Measurements from ENCODE around the gene PSME3IP1.
"Not testable (repeated sequence)": the region's sequence is repeated elsewhere in the genome, so short reads cannot be mapped to it uniquely, and the experiment has no call there.

PSME3IP1 gene

DNA sequence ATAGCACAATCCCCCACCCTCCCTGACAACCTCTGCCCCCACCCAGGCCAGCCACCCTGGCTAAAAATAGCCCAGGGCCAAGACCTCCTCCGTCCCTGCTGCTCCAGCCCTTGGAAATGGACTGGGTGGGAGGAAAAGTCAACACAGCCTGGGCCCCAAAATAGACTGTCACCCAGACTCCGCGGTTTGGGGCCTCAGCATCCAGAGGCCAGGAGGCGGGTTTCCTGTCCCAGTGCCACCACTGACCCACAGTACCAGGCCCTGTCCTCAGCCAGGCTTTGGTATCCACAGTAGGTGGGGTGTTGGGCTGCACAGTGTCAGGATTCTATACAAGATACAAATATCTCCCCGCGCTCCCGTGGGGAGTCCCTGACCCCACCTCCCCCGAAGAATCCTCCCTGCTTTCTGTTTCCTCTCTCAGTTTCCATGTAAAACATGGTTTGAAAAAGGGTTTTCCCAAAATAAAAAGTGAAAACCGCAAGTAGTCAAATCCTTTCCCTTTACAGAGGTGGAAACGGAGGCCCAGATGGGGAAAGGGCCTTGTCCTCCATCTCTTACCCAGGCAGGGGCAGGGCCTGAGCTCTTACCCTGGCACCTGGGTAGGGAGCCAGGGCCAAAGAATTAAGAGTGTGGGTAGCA is 73.3 kb downstream of the PSME3IP1 start:
- Histone ChIP-seq H3K4me3 (ENCODE audit: low read length) (no peak overlapping the region), H3K9me3 (ENCODE audit: insufficient read depth, low read depth, low read length) (no peaks in the 10 kb centered on the region), H3K36me3 (ENCODE audit: insufficient read depth, low read depth, low read length) (no peaks in the 10 kb centered on the region), H3K27me3 (ENCODE audit: insufficient read depth, low read length) (no peaks in the 10 kb centered on the region), H3K27ac (ENCODE audit: low read length) (no peak overlapping the region), H3K9ac (ENCODE audit: low read depth, low read length) (no peak overlapping the region), H3K4me1 (ENCODE audit: insufficient read depth, low read length) (no peaks in the 10 kb centered on the region; the same call in 1 of the 2 replicates)

- Histone ChIP-seq H3K27ac (ENCODE audit: low read length) (no peak overlapping the region), H3K4me3 (ENCODE audit: low read length) (no peak overlapping the region), H3K4me1 (ENCODE audit: insufficient read depth, low read length) (no peaks in the 10 kb centered on the region; the same call in 1 of the 2 replicates), H3K36me3 (ENCODE audit: insufficient read depth, low read depth, low read length) (no peaks in the 10 kb centered on the region), H3K9me3 (ENCODE audit: insufficient read depth, low read depth, low read length) (no peaks in the 10 kb centered on the region), H3K27me3 (ENCODE audit: insufficient read depth, low read length) (no peaks in the 10 kb centered on the region), H3K9ac (ENCODE audit: low read depth, low read length) (no peak overlapping the region)
Measured at GRCh38 chr16:57111420-57111819, 74.4 kb downstream of the PSME3IP1 start.

DNA sequence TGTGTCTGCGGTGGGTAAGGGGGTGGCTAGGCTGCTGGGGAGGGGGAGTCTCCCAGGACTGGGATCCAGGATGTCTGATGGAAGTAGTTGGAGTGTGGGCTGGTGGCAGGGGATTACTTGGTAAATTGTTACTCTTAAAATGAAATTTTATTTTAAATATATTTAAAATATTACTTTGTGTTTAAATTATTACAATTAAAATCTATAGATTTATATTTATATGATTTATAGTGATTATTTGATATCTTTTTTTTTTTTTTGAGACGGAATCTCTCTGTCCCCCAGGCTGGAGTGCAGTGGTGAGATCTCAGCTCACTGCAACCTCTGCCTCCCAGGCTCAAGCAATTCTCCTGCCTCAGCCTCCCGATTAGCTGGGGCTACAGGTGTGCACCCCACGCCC is 74.9 kb downstream of the PSME3IP1 start:
- Histone ChIP-seq H3K27me3 (ENCODE audit: insufficient read depth, low read length) (no peaks in the 10 kb centered on the region), H3K4me3 (ENCODE audit: low read length) (no peak overlapping the region), H3K9me3 (ENCODE audit: insufficient read depth, low read depth, low read length) (no peaks in the 10 kb centered on the region), H3K36me3 (ENCODE audit: insufficient read depth, low read depth, low read length) (no peaks in the 10 kb centered on the region), H3K27ac (ENCODE audit: low read length) (no peak overlapping the region), H3K9ac (ENCODE audit: low read depth, low read length) (no peak overlapping the region), H3K4me1 (ENCODE audit: insufficient read depth, low read length) (no peaks in the 10 kb centered on the region; the same call in 1 of the 2 replicates)

DNA sequence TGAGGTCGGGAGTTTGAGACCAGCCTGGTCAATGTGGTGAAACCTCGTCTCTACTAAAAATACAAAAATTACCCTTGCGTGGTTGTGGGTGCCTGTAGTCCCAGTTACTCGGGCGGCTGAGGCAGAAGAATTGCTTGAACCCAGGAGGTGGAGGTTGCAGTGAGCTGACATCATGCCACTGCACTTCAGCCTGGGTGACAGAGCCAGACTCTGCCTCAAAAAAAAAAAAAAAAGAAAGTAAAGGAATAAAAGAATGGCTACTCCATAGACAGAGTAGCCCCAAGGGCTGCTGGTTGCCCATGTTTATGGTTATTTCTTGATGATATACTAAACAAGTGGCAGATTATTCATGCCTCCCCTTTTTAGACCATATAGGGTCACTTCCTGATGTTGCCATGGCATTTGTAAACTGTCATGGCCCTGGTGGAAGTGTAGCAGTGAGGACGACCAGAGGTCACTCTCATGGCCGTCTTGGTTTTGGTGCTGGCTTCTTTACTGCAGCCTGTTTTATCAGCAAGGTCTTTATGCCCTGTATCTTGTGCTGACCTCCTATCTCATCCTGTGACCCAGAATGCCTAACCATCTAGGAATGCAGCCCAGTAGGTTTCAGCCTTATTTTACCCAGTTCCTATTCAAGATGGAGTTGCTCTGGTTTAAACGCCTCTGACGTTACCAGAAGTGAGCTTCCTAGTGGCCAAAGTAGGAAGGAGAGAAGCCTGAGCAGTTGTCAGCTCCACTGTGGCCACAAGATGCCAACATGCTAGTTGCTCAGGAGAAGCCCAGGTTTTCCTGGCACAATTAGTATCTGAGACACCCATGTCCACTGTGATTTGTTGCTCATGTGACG is 76.4 kb downstream of the PSME3IP1 start:
- H3K27ac ChIP-seq (ENCODE audit: low read length); H3K9ac ChIP-seq (ENCODE audit: low read depth, low read length); H3K9me3 ChIP-seq (ENCODE audit: insufficient read depth, low read depth, low read length); H3K4me3 ChIP-seq (ENCODE audit: low read length); H3K27me3 ChIP-seq (ENCODE audit: insufficient read depth, low read length); H3K4me1 ChIP-seq (ENCODE audit: insufficient read depth, low read length); H3K36me3 ChIP-seq (ENCODE audit: insufficient read depth, low read depth, low read length): not testable (repeated sequence)

DNA sequence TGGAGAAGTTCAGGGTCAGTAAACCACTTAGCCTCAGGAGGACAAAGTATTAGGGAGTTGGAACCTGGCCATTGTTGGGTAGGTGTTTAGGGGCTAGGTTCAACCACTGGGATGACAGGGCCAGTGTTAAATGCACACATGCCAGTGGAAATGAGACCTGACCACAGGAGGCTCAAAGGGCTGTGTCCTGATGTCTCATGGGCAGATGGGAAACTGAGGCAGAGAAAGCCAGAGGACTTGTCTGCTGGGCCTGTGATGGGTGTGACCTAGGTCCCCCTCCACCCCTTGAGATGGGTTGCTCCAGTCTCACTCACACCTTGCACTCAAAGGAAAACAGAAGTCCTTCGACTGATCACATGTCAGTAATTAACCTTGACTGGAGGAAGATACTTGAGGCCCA is 77.4 kb downstream of the PSME3IP1 start:
- H3K36me3 ChIP-seq (ENCODE audit: insufficient read depth, low read depth, low read length) = no peaks in the 10 kb centered on the region

DNA sequence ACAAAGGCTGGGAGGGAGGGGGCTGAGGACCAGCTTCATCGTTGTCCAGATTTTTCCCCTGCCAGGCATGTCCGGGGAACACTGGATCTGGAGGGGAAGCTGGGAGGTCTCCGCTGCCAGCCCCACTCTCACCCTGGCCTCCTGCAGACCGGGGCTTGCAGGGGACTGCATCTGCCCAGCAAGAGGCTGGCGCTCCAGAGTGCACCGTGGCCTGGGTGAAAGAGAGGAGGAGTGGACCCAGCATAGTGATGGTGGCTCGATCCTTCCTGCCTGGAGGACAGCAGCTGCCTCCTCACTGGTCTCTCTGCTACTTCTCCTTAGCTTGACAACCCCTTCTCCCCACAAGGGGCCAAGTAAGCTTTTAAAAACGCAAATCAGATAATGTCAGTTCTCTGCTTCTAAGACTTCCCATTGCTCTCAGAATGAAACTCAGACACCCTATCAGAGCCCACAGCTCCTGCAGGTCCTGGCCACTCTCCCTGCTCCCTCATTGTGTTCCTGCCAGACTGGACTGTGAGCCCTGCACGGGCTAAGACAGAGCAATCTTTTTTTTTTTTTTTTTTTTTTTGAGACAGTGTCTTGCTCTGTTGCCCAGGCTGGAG is 78.4 kb downstream of the PSME3IP1 start:
- H3K9ac ChIP-seq (ENCODE audit: low read depth, low read length) = no peak overlapping the region

More for the DNA sequence above, 77.4 kb downstream of the PSME3IP1 start:
- H3K4me1 ChIP-seq (ENCODE audit: insufficient read depth, low read length) = peaks cover 4% of the 10 kb centered on the region; the same call in 1 of the 2 replicates
- no peaks in the 10 kb centered on the region for H3K27me3 ChIP-seq (ENCODE audit: insufficient read depth, low read length)
- H3K9ac ChIP-seq (ENCODE audit: low read depth, low read length) = no peak overlapping the region
- H3K4me3 ChIP-seq (ENCODE audit: low read length) = no peak overlapping the region
- H3K9me3 ChIP-seq (ENCODE audit: insufficient read depth, low read depth, low read length) = no peaks in the 10 kb centered on the region
- no peak overlapping the region for H3K27ac ChIP-seq (ENCODE audit: low read length)

DNA sequence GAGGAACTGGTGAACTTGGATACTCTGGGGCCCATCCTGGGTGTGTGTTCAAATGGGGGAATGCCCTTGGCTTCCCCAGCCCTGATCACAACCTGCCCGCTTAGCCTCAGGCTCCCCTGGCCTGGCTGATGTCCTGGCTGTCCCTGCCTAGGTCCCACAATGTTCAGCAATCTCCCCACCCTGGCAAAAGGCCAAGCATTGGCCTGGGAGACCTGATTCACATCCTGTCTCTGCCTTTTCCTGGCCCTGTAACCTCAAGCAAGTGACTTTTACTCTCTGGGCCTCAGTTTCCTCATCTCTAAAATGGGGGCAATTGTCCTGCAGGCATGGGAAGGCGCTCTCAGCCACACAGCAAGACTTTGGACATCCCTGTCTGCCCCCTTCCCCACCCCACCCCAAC is 79.1 kb downstream of the PSME3IP1 start:
- no peaks in the 10 kb centered on the region for H3K9me3 ChIP-seq (ENCODE audit: insufficient read depth, low read depth, low read length)
- no peak overlapping the region for H3K4me3 ChIP-seq (ENCODE audit: low read length)
- no peak overlapping the region for H3K9ac ChIP-seq (ENCODE audit: low read depth, low read length)
- H3K27ac ChIP-seq (ENCODE audit: low read length) = no peak overlapping the region
- peaks cover 4% of the 10 kb centered on the region; the same call in 1 of the 2 replicates for H3K4me1 ChIP-seq (ENCODE audit: insufficient read depth, low read length)
- no peaks in the 10 kb centered on the region for H3K27me3 ChIP-seq (ENCODE audit: insufficient read depth, low read length)
- H3K36me3 ChIP-seq (ENCODE audit: insufficient read depth, low read depth, low read length) = no peaks in the 10 kb centered on the region

More for the DNA sequence above, 78.4 kb downstream of the PSME3IP1 start:
- Histone ChIP-seq H3K4me3 (ENCODE audit: low read length) (no peak overlapping the region), H3K9me3 (ENCODE audit: insufficient read depth, low read depth, low read length) (no peaks in the 10 kb centered on the region), H3K27me3 (ENCODE audit: insufficient read depth, low read length) (no peaks in the 10 kb centered on the region), H3K27ac (ENCODE audit: low read length) (no peak overlapping the region), H3K4me1 (ENCODE audit: insufficient read depth, low read length) (peaks cover 4% of the 10 kb centered on the region; the same call in 1 of the 2 replicates), H3K36me3 (ENCODE audit: insufficient read depth, low read depth, low read length) (no peaks in the 10 kb centered on the region)

DNA sequence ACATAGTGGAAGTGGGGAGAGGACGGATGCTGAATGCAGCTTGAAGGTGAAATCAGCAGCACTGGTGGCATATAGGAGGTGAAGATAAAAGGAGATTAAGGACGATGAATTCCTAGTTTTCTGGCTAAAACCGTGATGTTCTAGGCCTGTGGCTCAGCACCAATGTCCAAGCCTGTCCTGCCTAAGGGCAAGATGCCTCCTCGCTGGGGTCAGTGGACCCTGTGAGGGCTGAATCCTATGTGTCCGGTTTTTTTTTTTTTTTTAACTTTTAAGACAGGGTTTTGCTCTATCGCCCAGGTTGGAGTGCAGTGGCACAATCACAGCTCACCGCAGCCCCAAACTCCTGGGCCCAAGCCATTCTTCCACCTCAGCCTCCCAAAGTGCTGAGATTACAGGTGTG is 80.7 kb downstream of the PSME3IP1 start:
- no peak overlapping the region for H3K4me3 ChIP-seq (ENCODE audit: low read length)
- no peaks in the 10 kb centered on the region for H3K27me3 ChIP-seq (ENCODE audit: insufficient read depth, low read length)
- H3K9me3 ChIP-seq (ENCODE audit: insufficient read depth, low read depth, low read length) = no peaks in the 10 kb centered on the region
- H3K9ac ChIP-seq (ENCODE audit: low read depth, low read length) = no peak overlapping the region
- H3K36me3 ChIP-seq (ENCODE audit: insufficient read depth, low read depth, low read length) = no peaks in the 10 kb centered on the region
- peaks cover 4% of the 10 kb centered on the region; the same call in 1 of the 2 replicates for H3K4me1 ChIP-seq (ENCODE audit: insufficient read depth, low read length)
- H3K27ac ChIP-seq (ENCODE audit: low read length) = no peak overlapping the region

DNA sequence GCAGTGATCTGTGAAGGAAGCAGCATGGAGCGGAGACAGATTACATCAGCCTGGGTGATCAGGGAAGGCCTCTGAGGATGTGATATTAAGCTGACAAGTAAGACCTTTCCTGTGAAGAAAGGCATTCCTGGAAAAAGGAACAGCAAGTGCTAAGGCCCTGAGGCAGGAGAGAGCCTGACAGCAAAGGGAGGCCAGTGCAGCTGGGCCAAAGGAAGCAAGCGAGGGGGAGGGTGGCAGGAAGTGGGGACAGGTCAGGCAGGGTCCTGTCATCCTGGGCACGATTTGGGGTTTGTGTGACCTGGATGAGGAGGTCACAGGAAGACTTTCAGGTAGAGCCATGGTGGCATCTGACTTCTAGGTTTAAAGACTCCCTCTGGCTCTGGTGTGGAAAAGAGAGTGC is 81.1 kb downstream of the PSME3IP1 start:
- Histone ChIP-seq H3K27ac (ENCODE audit: low read length) (no peak overlapping the region), H3K9ac (ENCODE audit: low read depth, low read length) (no peak overlapping the region), H3K4me1 (ENCODE audit: insufficient read depth, low read length) (peaks cover 4% of the 10 kb centered on the region; the same call in 1 of the 2 replicates), H3K36me3 (ENCODE audit: insufficient read depth, low read depth, low read length) (no peaks in the 10 kb centered on the region), H3K4me3 (ENCODE audit: low read length) (no peak overlapping the region), H3K27me3 (ENCODE audit: insufficient read depth, low read length) (no peaks in the 10 kb centered on the region), H3K9me3 (ENCODE audit: insufficient read depth, low read depth, low read length) (no peaks in the 10 kb centered on the region)

- Histone ChIP-seq H3K4me1 (ENCODE audit: insufficient read depth, low read length) (peaks cover 4% of the 10 kb centered on the region; the same call in 1 of the 2 replicates), H3K36me3 (ENCODE audit: insufficient read depth, low read depth, low read length) (no peaks in the 10 kb centered on the region), H3K4me3 (ENCODE audit: low read length) (no peak overlapping the region), H3K9me3 (ENCODE audit: insufficient read depth, low read depth, low read length) (no peaks in the 10 kb centered on the region), H3K27me3 (ENCODE audit: insufficient read depth, low read length) (no peaks in the 10 kb centered on the region), H3K9ac (ENCODE audit: low read depth, low read length) (no peak overlapping the region), H3K27ac (ENCODE audit: low read length) (no peak overlapping the region)
Measured at GRCh38 chr16:57102888-57103851, 82.7 kb downstream of the PSME3IP1 start.
